Daoy (cell line): ENCODE data around the gene TELO2. TPM values are rescaled to one million over a fixed set of nuclear protein-coding genes. Genes with fewer than 3 reads are reported as not detected.
A peak's percentile ranks its signal among the peaks of the same experiment; 100 is the strongest.

Source experiments
- DNase-seq: peaks from one replicate; pipeline ENCODE4 v3.0.0-alpha.2; 2015; ENCODE audit warnings: low read depth
- total RNA-seq: library from RNA; depleted of rRNA; stranded (reverse); fragments of >200 nt; shearing (Covaris generic); gene quantifications from 2 replicates; pipeline ENCODE4 v1.2.3, GENCODE V29; 2014

The TELO2 gene
- total RNA-seq, 1 experiment from 2014 or later: 19.9 TPM

GRCh38 chr16:1518626-1519135, 25.5 kb downstream of the TELO2 start:
- no peak for DNase-seq

GRCh38 chr16:1519831-1520230, 26.7 kb downstream of the TELO2 start:
- DNase-seq: no peak

- DNase-seq: no peak
Observed at GRCh38 chr16:1520461-1520860, 27.3 kb downstream of the TELO2 start.

- DNase-seq: no peak
Observed at GRCh38 chr16:1523581-1524245, 30.6 kb downstream of the TELO2 start.

- DNase-seq: no peak
Observed at GRCh38 chr16:1524366-1524765, 31.2 kb downstream of the TELO2 start.

GRCh38 chr16:1525871-1526607, 32.9 kb downstream of the TELO2 start:
- DNase-seq: no peak

GRCh38 chr16:1526608-1527555, 33.7 kb downstream of the TELO2 start:
- no peak for DNase-seq

- DNase-seq: peak; percentile 53
Observed at GRCh38 chr16:1527836-1528811, 35.0 kb downstream of the TELO2 start.

GRCh38 chr16:1528921-1529537, 35.9 kb downstream of the TELO2 start:
- no peak for DNase-seq

- no peak for DNase-seq
Observed at GRCh38 chr16:1530349-1530882, 37.3 kb downstream of the TELO2 start.

- no peak for DNase-seq
Observed at GRCh38 chr16:1530883-1531637, 37.9 kb downstream of the TELO2 start.

- no peak for DNase-seq
Observed at GRCh38 chr16:1531638-1531910, 38.4 kb downstream of the TELO2 start.

GRCh38 chr16:1532081-1532760, 39.1 kb downstream of the TELO2 start:
- no peak for DNase-seq

GRCh38 chr16:1532771-1533170, 39.6 kb downstream of the TELO2 start:
- DNase-seq: no peak

GRCh38 chr16:1533443-1533951, 40.3 kb downstream of the TELO2 start, which contains the start of gene TMEM204:
Gene TMEM204, plus strand, starts transcription at chr16:1533666. Its CDS starts 610 bp downstream, at chr16:1534276.
- peak; percentile 37 for DNase-seq

GRCh38 chr16:1534021-1535020, 41.2 kb downstream of the TELO2 start:
- no peak for DNase-seq
